K562 (cell line): ENCODE data around the gene ZC3H12C. TPM values are rescaled to one million over a fixed set of nuclear protein-coding genes. Genes with fewer than 3 reads are reported as not detected.

Experiments used
- BHLHE40 ChIP-seq: IDR thresholded peaks from 2 replicates; pipeline ENCODE4 v1.6.1; 2011; ENCODE audit warnings: low read length, improper control_type of control experiment
- CHD4 ChIP-seq: fragments of 200-600 bp; sonication (generic); IDR thresholded peaks from 3 replicates; pipeline ENCODE4 v1.6.1; 2012; ENCODE audit warnings: low read depth, mild to moderate bottlenecking, mixed read lengths, low read length, inconsistent platforms; ENCODE audit not compliant: insufficient read depth, insufficient replicate concordance, poor library complexity, severe bottlenecking
- EP300 ChIP-seq: IDR thresholded peaks from 2 replicates; pipeline ENCODE4 v1.6.1; 2012; ENCODE audit warnings: low read length, improper control_type of control experiment
- KLF1 ChIP-seq: fragments of 450-650 bp; IDR thresholded peaks from 2 replicates; pipeline ENCODE4 v1.6.1; 2016; ENCODE audit warnings: missing genetic modification characterization, missing compliant biosample characterization
- RAD21 ChIP-seq, 2 experiments: fragments of 250-450 bp in 1 of 2; fragments of 450-650 bp in 1 of 2; sonication (Bioruptor Pico) in 1 of 2; formaldehyde crosslinking in 1 of 2; IDR thresholded peaks in 1 of 2; conservative IDR thresholded peaks in 1 of 2; 2 replicates each; pipeline versions ENCODE4 v1.4.0 to v1.8.0; 2020 to 2022; ENCODE audit warnings: mild to moderate bottlenecking in 2 of 2, moderate library complexity in 1 of 2
- REST ChIP-seq, 2 experiments: fragments of 450-650 bp; formaldehyde crosslinking in 1 of 2; IDR thresholded peaks; 2 replicates each; pipeline versions ENCODE4 v1.4.0 to v1.6.1; 2014 to 2020; ENCODE audit warnings: mild to moderate bottlenecking in 2 of 2, borderline replicate concordance in 1 of 2, low read depth in 1 of 2
- SAFB2 ChIP-seq: fragments of 200-400 bp; formaldehyde crosslinking; IDR thresholded peaks from 2 replicates; pipeline ENCODE4 v1.6.1; 2018; ENCODE audit warnings: borderline replicate concordance, low read length, low read depth, moderate library complexity; ENCODE audit not compliant: severe bottlenecking
- SMAD1 ChIP-seq: fragments of 150-350 bp; IDR thresholded peaks from 2 replicates; pipeline ENCODE4 v1.6.1; 2014; ENCODE audit warnings: low read length, low read depth; ENCODE audit not compliant: partially characterized antibody
- SMC3 ChIP-seq: conservative IDR thresholded peaks from 2 replicates; pipeline ENCODE4 v1.6.1; 2011; ENCODE audit warnings: low read depth, low read length, improper control_type of control experiment; ENCODE audit not compliant: insufficient read depth
- SRSF1 ChIP-seq: fragments of 200-400 bp; formaldehyde crosslinking; IDR thresholded peaks from 2 replicates; pipeline ENCODE4 v1.6.1; 2017; ENCODE audit warnings: mild to moderate bottlenecking, low read depth, low read length, moderate library complexity
- XRCC3 ChIP-seq: fragments of 450-650 bp; IDR thresholded peaks from 2 replicates; pipeline ENCODE4 v1.6.1; 2017; ENCODE audit warnings: mild to moderate bottlenecking, moderate library complexity
- ZFPM2 ChIP-seq: fragments of 250-450 bp; sonication (Bioruptor Pico); IDR thresholded peaks from 2 replicates; pipeline ENCODE4 v1.5.1; 2022; ENCODE audit warnings: mild to moderate bottlenecking
- polyA plus RNA-seq, 8 experiments: library from polyadenylated mRNA; depleted of rRNA in 4 of 8; stranded (reverse) in 5 of 8; unstranded in 3 of 8; fragments of >200 nt; fragmentation: Nextera tagmentation in 2 of 8; fragmentation: Illumina TruSeq in 1 of 8; extraction: Ambion mirVana in 2 of 8; extraction: Trizol in 1 of 8; gene quantifications; 2 replicates each; pipeline versions ENCODE4 v1.2.1 to v1.2.3, GENCODE V29; 2011 to 2014; ENCODE audit warnings: inconsistent platforms in 1 of 8, missing spikeins in 1 of 8
- total RNA-seq, 7 experiments: library from RNA; depleted of rRNA in 6 of 7; stranded (reverse); fragments of >200 nt in 6 of 7; fragmentation: Illumina TruSeq in 2 of 7; extraction: Trizol in 2 of 7; gene quantifications; 2 replicates each; pipeline versions ENCODE4 v1.2.1 to v1.2.3, GENCODE V29; 2011 to 2021; ENCODE audit warnings: low replicate concordance in 1 of 7
- TF ChIP-seq, protein P1 (sequence below): fragments of 250-450 bp; sonication (Bioruptor Pico); IDR thresholded peaks from 2 replicates; pipeline ENCODE4 v1.4.0; 2020

ZC3H12C gene
- total and polyA plus RNA-seq, 9 of the 15 experiments (the other 6 are each of a cell fraction or from before 2014, with no cell fraction given): 0.56 to 5.9 (median 3.3) TPM

- TF ChIP-seq, protein P1, sequence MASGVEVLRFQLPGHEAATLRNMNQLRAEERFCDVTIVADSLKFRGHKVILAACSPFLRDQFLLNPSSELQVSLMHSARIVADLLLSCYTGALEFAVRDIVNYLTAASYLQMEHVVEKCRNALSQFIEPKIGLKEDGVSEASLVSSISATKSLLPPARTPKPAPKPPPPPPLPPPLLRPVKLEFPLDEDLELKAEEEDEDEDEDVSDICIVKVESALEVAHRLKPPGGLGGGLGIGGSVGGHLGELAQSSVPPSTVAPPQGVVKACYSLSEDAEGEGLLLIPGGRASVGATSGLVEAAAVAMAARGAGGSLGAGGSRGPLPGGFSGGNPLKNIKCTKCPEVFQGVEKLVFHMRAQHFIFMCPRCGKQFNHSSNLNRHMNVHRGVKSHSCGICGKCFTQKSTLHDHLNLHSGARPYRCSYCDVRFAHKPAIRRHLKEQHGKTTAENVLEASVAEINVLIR: no peak
- TF ChIP-seq SRSF1: no peak
- TF ChIP-seq REST (IDR thresholded peaks at IDR 0.05; ENCODE audit: borderline replicate concordance): peak; percentile 28; the same call in 1 of the 2 replicates
- no peak for TF ChIP-seq REST (CRISPR knock-in tag; IDR thresholded peaks at IDR 0.05; ENCODE audit: low read depth)
- TF ChIP-seq EP300: no peak
- no peak for TF ChIP-seq CHD4
- no peak; the same call in 1 of the 2 replicates for TF ChIP-seq ZFPM2
- TF ChIP-seq SMC3: peak; percentile 67
- no peak for TF ChIP-seq SAFB2
- TF ChIP-seq RAD21 (CRISPR knock-in tag; conservative IDR thresholded peaks at IDR 0.05 in 1 of 2, IDR thresholded peaks at IDR 0.05 in 1 of 2): peak; percentile 40 to 57
- TF ChIP-seq SMAD1: no peak
- TF ChIP-seq BHLHE40: no peak
- TF ChIP-seq KLF1 (tag): no peak
- no peak for TF ChIP-seq XRCC3
- TF ChIP-seq, all 486 proteins: peak for 19
These were observed 80.8 kb downstream of the ZC3H12C start (continued) for GRCh38 chr11:110173811-110174644.
